ENCODE results near the gene PTPRG.

DNA sequence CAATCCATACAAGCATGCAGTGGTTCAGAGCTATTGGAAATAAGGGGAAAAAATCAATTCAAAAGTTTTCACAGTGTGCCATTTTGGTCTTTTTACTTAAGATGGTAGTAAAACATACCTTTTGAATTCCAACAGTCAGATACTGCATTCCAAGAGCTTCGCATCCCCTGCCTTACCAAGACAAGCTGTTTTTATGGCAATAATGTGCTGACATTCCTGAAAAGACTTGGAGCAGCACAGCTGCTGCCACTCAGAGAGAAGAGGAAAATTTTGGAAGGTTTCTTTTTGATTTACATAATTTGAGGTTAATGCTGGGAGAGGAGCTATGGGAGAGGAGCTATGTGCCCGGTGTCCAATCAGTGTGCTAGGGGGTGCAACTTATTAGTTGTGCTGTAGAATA is 663.7 kb downstream of the PTPRG start:
- TF ChIP-seq CTCF (conservative IDR thresholded peaks at IDR 0.05; ENCODE audit: low read depth in 2 of 2) (no peak), CREB1 (CRISPR knock-in tag; IDR thresholded peaks at IDR 0.05; ENCODE audit: low read depth) (no peak), EZH2 (IDR thresholded peaks at IDR 0.05; ENCODE audit: low read depth, unreplicated experiment) (no peak), JUNB (IDR thresholded peaks at IDR 0.05; ENCODE audit: unreplicated experiment) (no peak), POLR2AphosphoS5 (IDR thresholded peaks at IDR 0.05; ENCODE audit: low read depth) (no peak), NANOG (IDR thresholded peaks at IDR 0.05; ENCODE audit: borderline replicate concordance) (no peak), EZH2phosphoT487 (IDR thresholded peaks at IDR 0.05; ENCODE audit: unreplicated experiment) (no peak), ETS1 (IDR thresholded peaks at IDR 0.05) (no peak), ZNF331 (CRISPR knock-in tag; IDR thresholded peaks at IDR 0.05; ENCODE audit: low read depth) (no peak), STAT1 (IDR thresholded peaks at IDR 0.05; ENCODE audit: unreplicated experiment) (no peak)
- TF ChIP-seq, protein P1, sequence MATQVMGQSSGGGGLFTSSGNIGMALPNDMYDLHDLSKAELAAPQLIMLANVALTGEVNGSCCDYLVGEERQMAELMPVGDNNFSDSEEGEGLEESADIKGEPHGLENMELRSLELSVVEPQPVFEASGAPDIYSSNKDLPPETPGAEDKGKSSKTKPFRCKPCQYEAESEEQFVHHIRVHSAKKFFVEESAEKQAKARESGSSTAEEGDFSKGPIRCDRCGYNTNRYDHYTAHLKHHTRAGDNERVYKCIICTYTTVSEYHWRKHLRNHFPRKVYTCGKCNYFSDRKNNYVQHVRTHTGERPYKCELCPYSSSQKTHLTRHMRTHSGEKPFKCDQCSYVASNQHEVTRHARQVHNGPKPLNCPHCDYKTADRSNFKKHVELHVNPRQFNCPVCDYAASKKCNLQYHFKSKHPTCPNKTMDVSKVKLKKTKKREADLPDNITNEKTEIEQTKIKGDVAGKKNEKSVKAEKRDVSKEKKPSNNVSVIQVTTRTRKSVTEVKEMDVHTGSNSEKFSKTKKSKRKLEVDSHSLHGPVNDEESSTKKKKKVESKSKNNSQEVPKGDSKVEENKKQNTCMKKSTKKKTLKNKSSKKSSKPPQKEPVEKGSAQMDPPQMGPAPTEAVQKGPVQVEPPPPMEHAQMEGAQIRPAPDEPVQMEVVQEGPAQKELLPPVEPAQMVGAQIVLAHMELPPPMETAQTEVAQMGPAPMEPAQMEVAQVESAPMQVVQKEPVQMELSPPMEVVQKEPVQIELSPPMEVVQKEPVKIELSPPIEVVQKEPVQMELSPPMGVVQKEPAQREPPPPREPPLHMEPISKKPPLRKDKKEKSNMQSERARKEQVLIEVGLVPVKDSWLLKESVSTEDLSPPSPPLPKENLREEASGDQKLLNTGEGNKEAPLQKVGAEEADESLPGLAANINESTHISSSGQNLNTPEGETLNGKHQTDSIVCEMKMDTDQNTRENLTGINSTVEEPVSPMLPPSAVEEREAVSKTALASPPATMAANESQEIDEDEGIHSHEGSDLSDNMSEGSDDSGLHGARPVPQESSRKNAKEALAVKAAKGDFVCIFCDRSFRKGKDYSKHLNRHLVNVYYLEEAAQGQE (IDR thresholded peaks at IDR 0.05; ENCODE audit: unreplicated experiment): no peak
- TF ChIP-seq, protein P2, sequence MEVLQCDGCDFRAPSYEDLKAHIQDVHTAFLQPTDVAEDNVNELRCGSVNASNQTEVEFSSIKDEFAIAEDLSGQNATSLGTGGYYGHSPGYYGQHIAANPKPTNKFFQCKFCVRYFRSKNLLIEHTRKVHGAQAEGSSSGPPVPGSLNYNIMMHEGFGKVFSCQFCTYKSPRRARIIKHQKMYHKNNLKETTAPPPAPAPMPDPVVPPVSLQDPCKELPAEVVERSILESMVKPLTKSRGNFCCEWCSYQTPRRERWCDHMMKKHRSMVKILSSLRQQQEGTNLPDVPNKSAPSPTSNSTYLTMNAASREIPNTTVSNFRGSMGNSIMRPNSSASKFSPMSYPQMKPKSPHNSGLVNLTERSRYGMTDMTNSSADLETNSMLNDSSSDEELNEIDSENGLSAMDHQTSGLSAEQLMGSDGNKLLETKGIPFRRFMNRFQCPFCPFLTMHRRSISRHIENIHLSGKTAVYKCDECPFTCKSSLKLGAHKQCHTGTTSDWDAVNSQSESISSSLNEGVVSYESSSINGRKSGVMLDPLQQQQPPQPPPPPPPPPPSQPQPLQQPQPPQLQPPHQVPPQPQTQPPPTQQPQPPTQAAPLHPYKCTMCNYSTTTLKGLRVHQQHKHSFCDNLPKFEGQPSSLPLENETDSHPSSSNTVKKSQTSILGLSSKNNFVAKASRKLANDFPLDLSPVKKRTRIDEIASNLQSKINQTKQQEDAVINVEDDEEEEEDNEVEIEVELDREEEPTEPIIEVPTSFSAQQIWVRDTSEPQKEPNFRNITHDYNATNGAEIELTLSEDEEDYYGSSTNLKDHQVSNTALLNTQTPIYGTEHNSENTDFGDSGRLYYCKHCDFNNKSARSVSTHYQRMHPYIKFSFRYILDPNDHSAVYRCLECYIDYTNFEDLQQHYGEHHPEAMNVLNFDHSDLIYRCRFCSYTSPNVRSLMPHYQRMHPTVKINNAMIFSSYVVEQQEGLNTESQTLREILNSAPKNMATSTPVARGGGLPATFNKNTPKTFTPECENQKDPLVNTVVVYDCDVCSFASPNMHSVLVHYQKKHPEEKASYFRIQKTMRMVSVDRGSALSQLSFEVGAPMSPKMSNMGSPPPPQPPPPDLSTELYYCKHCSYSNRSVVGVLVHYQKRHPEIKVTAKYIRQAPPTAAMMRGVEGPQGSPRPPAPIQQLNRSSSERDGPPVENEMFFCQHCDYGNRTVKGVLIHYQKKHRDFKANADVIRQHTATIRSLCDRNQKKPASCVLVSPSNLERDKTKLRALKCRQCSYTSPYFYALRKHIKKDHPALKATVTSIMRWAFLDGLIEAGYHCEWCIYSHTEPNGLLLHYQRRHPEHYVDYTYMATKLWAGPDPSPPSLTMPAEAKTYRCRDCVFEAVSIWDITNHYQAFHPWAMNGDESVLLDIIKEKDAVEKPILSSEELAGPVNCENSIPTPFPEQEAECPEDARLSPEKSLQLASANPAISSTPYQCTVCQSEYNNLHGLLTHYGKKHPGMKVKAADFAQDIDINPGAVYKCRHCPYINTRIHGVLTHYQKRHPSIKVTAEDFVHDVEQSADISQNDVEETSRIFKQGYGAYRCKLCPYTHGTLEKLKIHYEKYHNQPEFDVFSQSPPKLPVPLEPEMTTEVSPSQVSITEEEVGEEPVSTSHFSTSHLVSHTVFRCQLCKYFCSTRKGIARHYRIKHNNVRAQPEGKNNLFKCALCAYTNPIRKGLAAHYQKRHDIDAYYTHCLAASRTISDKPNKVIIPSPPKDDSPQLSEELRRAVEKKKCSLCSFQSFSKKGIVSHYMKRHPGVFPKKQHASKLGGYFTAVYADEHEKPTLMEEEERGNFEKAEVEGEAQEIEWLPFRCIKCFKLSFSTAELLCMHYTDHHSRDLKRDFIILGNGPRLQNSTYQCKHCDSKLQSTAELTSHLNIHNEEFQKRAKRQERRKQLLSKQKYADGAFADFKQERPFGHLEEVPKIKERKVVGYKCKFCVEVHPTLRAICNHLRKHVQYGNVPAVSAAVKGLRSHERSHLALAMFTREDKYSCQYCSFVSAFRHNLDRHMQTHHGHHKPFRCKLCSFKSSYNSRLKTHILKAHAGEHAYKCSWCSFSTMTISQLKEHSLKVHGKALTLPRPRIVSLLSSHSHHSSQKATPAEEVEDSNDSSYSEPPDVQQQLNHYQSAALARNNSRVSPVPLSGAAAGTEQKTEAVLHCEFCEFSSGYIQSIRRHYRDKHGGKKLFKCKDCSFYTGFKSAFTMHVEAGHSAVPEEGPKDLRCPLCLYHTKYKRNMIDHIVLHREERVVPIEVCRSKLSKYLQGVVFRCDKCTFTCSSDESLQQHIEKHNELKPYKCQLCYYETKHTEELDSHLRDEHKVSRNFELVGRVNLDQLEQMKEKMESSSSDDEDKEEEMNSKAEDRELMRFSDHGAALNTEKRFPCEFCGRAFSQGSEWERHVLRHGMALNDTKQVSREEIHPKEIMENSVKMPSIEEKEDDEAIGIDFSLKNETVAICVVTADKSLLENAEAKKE (CRISPR knock-in tag; IDR thresholded peaks at IDR 0.05): no peak

Data from GM23338 (cell line).